ENCODE measurements around the gene DMKN. TPM values are rescaled to one million over a fixed set of nuclear protein-coding genes. Genes with fewer than 3 reads are reported as not detected.

Gene DMKN
- total RNA-seq, 1 experiment from 2014 or later, result 5.6 TPM

- DNase-seq (ENCODE audit: low read depth, low spot score) (no peak), ATAC-seq (no peak)
- POLR2A ChIA-PET, result no interaction called here
- Histone ChIP-seq H3K27me3 (ENCODE audit: control insufficient read depth, insufficient read depth, low read length) (peaks cover 23% of the 10 kb centered on the region), H3K27ac (ENCODE audit: low read length) (no peak within 1 kb of the TSS), H3K36me3 (ENCODE audit: control insufficient read depth, insufficient read depth, low read length) (no peaks in the 10 kb centered on the region), H3K9me3 (ENCODE audit: control insufficient read depth, insufficient read depth, low read depth, low read length) (no peaks in the 10 kb centered on the region), H3K4me3 (ENCODE audit: low read depth in 2 of 2, low read length in 2 of 2) (no peak within 1 kb of the TSS), H3K4me1 (ENCODE audit: control insufficient read depth, insufficient read depth, low read length) (no peaks in the 10 kb centered on the region)
- CTCF ChIA-PET, result no interaction called here
- intact Hi-C loops (cut with micrococcal nuclease; ENCODE audit: unreplicated experiment) (no loop called here), in situ Hi-C loops (cut with HindIII; ENCODE audit: low pct_unique_long_range_greater_than_20kb, low sequenced_read_pairs) (no loop called here)
- TF ChIP-seq SIN3A (IDR thresholded peaks at IDR 0.05; ENCODE audit: borderline replicate concordance, insufficient read depth, low read depth, low read length) (no peak), POLR2AphosphoS5 (IDR thresholded peaks at IDR 0.05; ENCODE audit: low read depth, low read length) (no peak), TCF7L2 (IDR thresholded peaks at IDR 0.05; ENCODE audit: low read depth, low read length) (no peak), REST (IDR thresholded peaks at IDR 0.05; ENCODE audit: insufficient read depth in 1 of 2, low read depth in 2 of 2, low read length in 1 of 2) (no peak)
- TF ChIP-seq, protein P1, sequence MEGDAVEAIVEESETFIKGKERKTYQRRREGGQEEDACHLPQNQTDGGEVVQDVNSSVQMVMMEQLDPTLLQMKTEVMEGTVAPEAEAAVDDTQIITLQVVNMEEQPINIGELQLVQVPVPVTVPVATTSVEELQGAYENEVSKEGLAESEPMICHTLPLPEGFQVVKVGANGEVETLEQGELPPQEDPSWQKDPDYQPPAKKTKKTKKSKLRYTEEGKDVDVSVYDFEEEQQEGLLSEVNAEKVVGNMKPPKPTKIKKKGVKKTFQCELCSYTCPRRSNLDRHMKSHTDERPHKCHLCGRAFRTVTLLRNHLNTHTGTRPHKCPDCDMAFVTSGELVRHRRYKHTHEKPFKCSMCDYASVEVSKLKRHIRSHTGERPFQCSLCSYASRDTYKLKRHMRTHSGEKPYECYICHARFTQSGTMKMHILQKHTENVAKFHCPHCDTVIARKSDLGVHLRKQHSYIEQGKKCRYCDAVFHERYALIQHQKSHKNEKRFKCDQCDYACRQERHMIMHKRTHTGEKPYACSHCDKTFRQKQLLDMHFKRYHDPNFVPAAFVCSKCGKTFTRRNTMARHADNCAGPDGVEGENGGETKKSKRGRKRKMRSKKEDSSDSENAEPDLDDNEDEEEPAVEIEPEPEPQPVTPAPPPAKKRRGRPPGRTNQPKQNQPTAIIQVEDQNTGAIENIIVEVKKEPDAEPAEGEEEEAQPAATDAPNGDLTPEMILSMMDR (IDR thresholded peaks at IDR 0.05), result no peak
- no TSS peak for BruUV-seq (replicated peaks)
These were observed 65.6 kb downstream of the DMKN start, which contains the start of gene FFAR2 for GRCh38 chr19:35447606-35448469. Gene FFAR2, plus strand, starts transcription at chr19:35448257. Its CDS starts 1,458 bp downstream, at chr19:35449715.

Other genes starting within 250 kb of the DMKN start
- gene USF2, start 244.7 kb downstream of the DMKN start, total RNA-seq (2021; ENCODE audit: unreplicated experiment), result 121 TPM
- gene HAMP, start 231.1 kb downstream of the DMKN start, total RNA-seq (2021; ENCODE audit: unreplicated experiment), result 0.31 TPM
- not detected for gene MAG, start 221.5 kb downstream of the DMKN start, total RNA-seq (2021; ENCODE audit: unreplicated experiment)
- 0.74 TPM for gene CD22, start 184.5 kb downstream of the DMKN start, total RNA-seq (2021; ENCODE audit: unreplicated experiment)
- not detected for gene FFAR1, start 165.7 kb downstream of the DMKN start, total RNA-seq (2021; ENCODE audit: unreplicated experiment)
- gene FFAR3, start 155.2 kb downstream of the DMKN start, total RNA-seq (2021; ENCODE audit: unreplicated experiment), result not detected
- not detected for gene GPR42, start 142.6 kb downstream of the DMKN start, total RNA-seq (2021; ENCODE audit: unreplicated experiment)
- gene FFAR2, start 65.4 kb downstream of the DMKN start, total RNA-seq (2021; ENCODE audit: unreplicated experiment), result not detected
- not detected for gene KRTDAP, start 23.2 kb downstream of the DMKN start, total RNA-seq (2021; ENCODE audit: unreplicated experiment)
- gene SBSN, start 14.7 kb upstream of the DMKN start, total RNA-seq (2021; ENCODE audit: unreplicated experiment), result 0.39 TPM
- gene GAPDHS, start 19.8 kb upstream of the DMKN start, total RNA-seq (2021; ENCODE audit: unreplicated experiment), result not detected
- gene TMEM147, start 32.0 kb upstream of the DMKN start, total RNA-seq (2021; ENCODE audit: unreplicated experiment), result 157 TPM
- gene ATP4A, start 50.0 kb upstream of the DMKN start, total RNA-seq (2021; ENCODE audit: unreplicated experiment), result not detected
- gene PMIS2, start 72.5 kb upstream of the DMKN start, total RNA-seq (2021; ENCODE audit: unreplicated experiment), result not detected
- 23.2 TPM for gene HAUS5, start 99.1 kb upstream of the DMKN start, total RNA-seq (2021; ENCODE audit: unreplicated experiment)
- 180 TPM for gene RBM42, start 115.4 kb upstream of the DMKN start, total RNA-seq (2021; ENCODE audit: unreplicated experiment)
- gene ETV2, start 128.1 kb upstream of the DMKN start, total RNA-seq (2021; ENCODE audit: unreplicated experiment), result 2.8 TPM
- gene COX6B1, start 134.7 kb upstream of the DMKN start, total RNA-seq (2021; ENCODE audit: unreplicated experiment), result 835 TPM
- gene UPK1A, start 152.9 kb upstream of the DMKN start, total RNA-seq (2021; ENCODE audit: unreplicated experiment), result 0.67 TPM
- gene ZBTB32, start 190.9 kb upstream of the DMKN start, total RNA-seq (2021; ENCODE audit: unreplicated experiment), result not detected
- gene KMT2B, start 204.4 kb upstream of the DMKN start, total RNA-seq (2021; ENCODE audit: unreplicated experiment), result 68.8 TPM
- gene IGFLR1, start 228.8 kb upstream of the DMKN start, total RNA-seq (2021; ENCODE audit: unreplicated experiment), result 12.5 TPM
- gene U2AF1L4, start 231.8 kb upstream of the DMKN start, total RNA-seq (2021; ENCODE audit: unreplicated experiment), result 29.8 TPM
- 169 TPM for gene PSENEN, start 232.0 kb upstream of the DMKN start, total RNA-seq (2021; ENCODE audit: unreplicated experiment)
- 23.5 TPM for gene LIN37, start 234.9 kb upstream of the DMKN start, total RNA-seq (2021; ENCODE audit: unreplicated experiment)
- gene HSPB6, start 243.4 kb upstream of the DMKN start, total RNA-seq (2021; ENCODE audit: unreplicated experiment), result 0.87 TPM
- gene PROSER3, start 244.5 kb upstream of the DMKN start, total RNA-seq (2021; ENCODE audit: unreplicated experiment), result 63.9 TPM

All from Panc1 (cell line).